ACHN (cell line): Measurements from ENCODE around the gene PEG3.

Source experiments
- DNase-seq: peaks from one replicate; pipeline ENCODE4 v3.0.0-alpha.2; 2015
- in situ Hi-C: cut with HindIII; loops from 2 replicates; pipeline ENCODE4 v1.10.0; 2017; ENCODE audit warnings: low sequenced_read_pairs, low pct_ligation_motif_present, low pct_unique_long_range_greater_than_20kb

Gene PEG3

DNA sequence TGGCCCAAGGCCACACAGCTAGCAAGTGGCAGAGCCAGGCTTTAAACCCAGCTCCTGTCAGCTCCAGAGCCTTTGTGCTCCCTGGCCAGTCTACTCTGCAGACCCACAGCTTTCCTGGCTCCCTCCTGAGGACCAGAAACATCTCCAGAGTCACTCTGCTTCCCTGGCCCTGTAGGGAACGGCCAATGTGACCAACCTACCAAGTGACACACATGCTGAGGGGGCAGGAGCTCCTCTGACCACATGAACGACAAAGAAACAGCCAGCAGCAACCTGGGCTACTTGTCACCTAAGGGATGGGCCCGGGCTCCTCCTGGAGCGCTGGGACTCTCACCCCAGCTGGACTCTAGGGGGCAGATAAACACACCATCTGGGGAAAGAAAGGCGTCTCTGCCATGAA, 19.3 kb downstream of the PEG3 start:
- no peak for DNase-seq
- in situ Hi-C loops = no loop called here

DNA sequence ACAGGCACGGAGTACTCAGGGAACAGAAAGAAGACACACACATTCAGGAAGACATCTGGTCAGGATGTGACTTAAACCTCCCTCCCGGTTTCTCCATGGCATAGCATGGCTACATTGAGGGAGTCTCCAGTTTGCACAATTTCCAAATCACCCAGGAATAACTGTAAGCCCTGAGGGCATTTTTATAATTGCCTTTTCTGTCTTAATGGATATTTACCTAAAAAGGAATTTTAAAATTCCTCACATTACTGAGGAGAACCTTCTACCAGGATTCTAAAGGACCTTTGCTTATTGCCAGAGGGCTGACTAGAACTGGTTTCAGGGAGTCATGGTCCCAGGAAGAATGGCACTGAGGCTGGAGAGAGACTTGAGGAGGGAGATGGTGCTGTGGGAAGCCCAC, 21.4 kb downstream of the PEG3 start:
- DNase-seq = no peak
- in situ Hi-C loops = no loop called here

DNA sequence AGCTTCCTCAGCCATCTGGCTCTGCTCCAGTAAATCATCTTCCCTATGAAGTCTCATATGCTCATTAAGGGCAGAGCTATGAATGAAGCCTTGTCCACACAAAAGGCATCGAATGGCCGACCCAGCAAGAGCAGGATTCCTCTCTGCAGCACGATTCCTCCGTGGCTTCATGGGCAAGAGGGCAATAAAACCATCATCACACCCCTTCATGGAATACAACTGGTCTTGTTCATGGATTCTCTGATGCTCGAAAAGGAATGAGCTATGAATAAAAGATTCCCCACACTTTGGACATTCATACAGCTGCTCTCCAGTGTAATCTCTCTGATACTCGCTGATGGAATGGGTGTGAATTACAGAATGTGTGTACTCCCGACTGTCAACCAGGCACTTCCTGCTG, 25.9 kb downstream of the PEG3 start:
- no peak for DNase-seq
- in situ Hi-C loops = no loop called here

DNA sequence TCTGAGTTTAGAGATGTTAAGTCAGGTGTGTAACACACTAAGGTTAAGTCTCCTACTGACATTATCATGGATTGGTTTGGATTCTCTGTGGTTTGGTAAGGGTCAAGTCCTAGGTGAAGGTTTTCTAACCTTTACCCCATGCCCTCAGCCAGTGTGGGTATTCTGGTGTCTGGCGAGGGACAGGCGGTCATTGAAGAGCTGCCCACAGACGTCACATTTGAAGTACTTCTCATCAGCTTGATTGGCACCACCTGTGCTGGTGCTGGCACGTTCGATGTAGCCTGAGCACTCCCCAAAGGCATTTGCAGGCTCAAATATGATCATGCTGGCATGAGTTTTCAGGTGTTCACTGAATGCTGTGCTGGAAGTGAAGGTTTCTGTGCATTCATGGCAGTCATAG, 27.0 kb downstream of the PEG3 start:
- in situ Hi-C loops = no loop called here
- DNase-seq = no peak

DNA sequence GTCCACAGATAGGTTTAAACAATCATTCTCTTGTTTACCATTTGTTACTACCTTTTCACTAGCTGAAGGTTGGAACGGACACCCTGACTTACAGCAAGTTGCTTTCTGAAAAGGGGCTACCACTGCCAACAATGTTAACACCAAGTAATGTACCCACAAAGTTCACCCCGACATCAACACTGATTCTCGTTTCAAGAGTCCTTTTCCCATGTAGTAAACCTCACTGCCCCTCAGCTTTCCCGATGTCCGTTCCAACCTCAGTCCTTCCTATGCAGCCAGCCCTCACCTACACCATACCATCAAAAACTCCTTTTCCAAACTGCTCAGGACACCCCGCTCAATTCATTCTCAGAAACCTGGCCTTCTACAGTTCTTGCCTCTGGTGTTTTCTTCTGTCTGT, 29.0 kb downstream of the PEG3 start:
- DNase-seq = no peak
- in situ Hi-C loops = no loop called here

DNA sequence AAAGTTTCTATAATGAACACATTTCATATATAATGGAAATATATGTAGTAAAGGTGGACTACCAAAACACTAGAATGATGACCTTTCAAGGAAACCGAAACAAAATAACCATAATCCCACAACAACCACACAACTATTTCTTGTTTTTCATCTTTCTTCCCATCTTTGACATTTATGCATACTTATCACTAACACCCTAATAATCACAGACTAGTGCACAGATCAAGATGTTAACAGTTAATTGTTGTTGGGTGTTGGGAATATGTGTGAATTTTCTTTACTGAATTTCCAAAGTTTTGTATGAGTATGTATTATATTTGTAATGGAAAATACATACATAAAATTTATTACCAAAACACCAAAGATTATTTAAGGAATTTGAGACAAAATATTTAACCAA, 30.3 kb downstream of the PEG3 start:
- no peak for DNase-seq
- in situ Hi-C loops = no loop called here

DNA sequence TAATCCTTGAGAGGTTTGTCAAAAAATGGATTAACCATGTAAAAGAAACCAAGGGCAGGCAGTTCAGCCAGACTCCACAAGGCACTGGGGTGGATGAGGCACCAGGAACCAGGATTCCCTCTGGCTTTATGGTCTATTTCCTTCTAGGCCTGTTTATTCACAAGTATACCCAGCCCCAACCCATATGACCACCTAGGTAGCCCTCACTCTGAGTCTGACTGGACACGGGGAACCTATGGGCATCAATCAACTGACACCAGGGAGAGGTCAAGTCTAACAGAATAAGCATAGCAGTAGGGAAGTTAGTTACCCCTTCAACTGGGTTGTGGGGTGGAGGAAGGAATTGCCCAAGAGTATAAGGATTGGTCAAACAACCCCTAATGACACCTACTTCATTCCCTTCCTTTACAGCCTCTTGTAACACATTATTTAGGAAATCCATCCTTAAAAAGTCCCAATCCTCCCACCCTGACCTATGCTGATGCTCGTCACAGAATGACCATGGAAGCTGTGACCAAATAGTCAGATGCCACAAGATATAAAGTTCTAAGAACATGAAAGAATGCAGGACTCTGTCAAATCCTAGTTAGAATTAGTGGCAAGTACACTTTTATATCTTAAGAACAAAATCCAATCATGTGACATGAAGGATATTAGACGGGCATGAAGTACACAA, 31.7 kb downstream of the PEG3 start:
- in situ Hi-C loops = no loop called here
- DNase-seq = no peak

DNA sequence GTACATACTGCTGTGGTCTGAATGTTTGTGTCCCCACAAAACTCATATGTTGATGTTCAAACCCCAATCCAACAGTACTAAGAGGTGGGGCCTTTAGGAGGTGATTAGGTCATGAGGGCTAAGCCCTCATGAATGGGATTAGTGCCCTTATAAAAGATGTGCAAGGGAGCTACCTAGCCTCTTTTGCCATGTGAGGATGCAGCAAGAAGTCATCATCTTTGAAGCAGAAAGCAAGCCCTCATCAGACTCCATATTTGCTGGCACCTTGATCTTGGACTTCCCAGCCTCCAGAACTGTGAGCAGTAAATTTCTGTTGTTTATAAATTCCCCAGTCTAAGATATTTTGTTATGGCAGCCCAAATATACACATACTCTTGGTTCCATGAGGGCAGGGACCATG, 33.9 kb downstream of the PEG3 start:
- DNase-seq = no peak
- in situ Hi-C loops = no loop called here
